Heart right ventricle (tissue), 16 donors: ENCODE measurements around the gene HSDL2. TPM values are rescaled to one million over a fixed set of nuclear protein-coding genes. Genes with fewer than 3 reads are reported as not detected.

Source experiments
- ATAC-seq, 8 donors: fragments of 200-7000 bp; cut with Tn5 transposase; one replicate each; pipeline ENCODE4 v1.9.1; 2020; ENCODE audit warnings: mild to moderate bottlenecking in 8 of 8, moderate library complexity in 8 of 8, moderate number of reproducible peaks in 1 of 8
- DNase-seq, 2 donors: peaks; one replicate each; pipeline ENCODE4 v3.0.0-alpha.2; 2020
- H3K27ac ChIP-seq, 10 donors: fragments of 200-600 bp; sonication (generic) in 2 of 10; one replicate each; pipeline versions ENCODE4 v1.5.0 to v1.8.0; 2020 to 2022; ENCODE audit warnings: mild to moderate bottlenecking in 3 of 10
- H3K27me3 ChIP-seq, 7 donors: fragments of 200-600 bp; one replicate each; pipeline ENCODE4 v1.8.0; 2021 to 2022; ENCODE audit warnings: mild to moderate bottlenecking in 2 of 7
- H3K36me3 ChIP-seq, 9 donors: fragments of 200-600 bp; sonication (generic) in 1 of 9; one replicate each; pipeline versions ENCODE4 v1.5.0 to v1.8.0; 2020 to 2022; ENCODE audit warnings: mild to moderate bottlenecking in 2 of 9
- H3K4me1 ChIP-seq, 9 donors: fragments of 200-600 bp; sonication (generic) in 1 of 9; one replicate each; pipeline versions ENCODE4 v1.5.0 to v1.8.0; 2020 to 2022; ENCODE audit warnings: mild to moderate bottlenecking in 4 of 9
- H3K4me3 ChIP-seq, 10 donors: fragments of 200-600 bp; sonication (generic) in 2 of 10; one replicate each; pipeline versions ENCODE4 v1.5.0 to v1.8.0; 2020 to 2022; ENCODE audit warnings: mild to moderate bottlenecking in 7 of 10, moderate library complexity in 2 of 10
- H3K9me3 ChIP-seq, 11 donors: fragments of 200-600 bp in 10 of 11; sonication (generic) in 2 of 11; one replicate each; pipeline versions ENCODE4 v1.5.0 to v1.8.0; 2013 to 2022; ENCODE audit warnings: mild to moderate bottlenecking in 2 of 11, control low read depth in 1 of 11, moderate library complexity in 1 of 11
- WGBS, 2 donors: extraction: QIAGEN DNeasy Blood & Tissue Kit; methylation state at CpG; one replicate each; pipeline ENCODE4 v1.1.7; 2013; ENCODE audit warnings: inconsistent platforms in 1 of 2; 5-methylcytosine and 5-hydroxymethylcytosine counted together
- intact Hi-C, 10 donors: fragments of 100-400 bp; cut with DNase I; formaldehyde crosslinking; loops; one replicate each; pipeline versions ENCODE4 v1.11.1 to v1.14.2; 2022
- polyA plus RNA-seq, 2 donors: library from polyadenylated mRNA; stranded (reverse); fragments of 200-250 nt; gene quantifications; one replicate each; pipeline ENCODE4 v1.2.3, GENCODE V29; 2013
- total RNA-seq, 10 donors: library from RNA; stranded (reverse); fragmentation: NEBNext Ultra II Directional in 3 of 10; extraction: Animal tissue kit (Norgen Biotek cat#: 25700) in 3 of 10; gene quantifications; one replicate each; pipeline versions ENCODE4 v1.2.1 to v1.2.4, GENCODE V29; 2021 to 2023
- TF ChIP-seq, protein P1 (sequence below), 9 donors: fragments of 200-600 bp; sonication (generic) in 2 of 9; IDR thresholded peaks; one replicate each; pipeline versions ENCODE4 v1.5.0 to v1.8.0; 2021 to 2022; ENCODE audit warnings: antibody characterized with exemption in 9 of 9, mild to moderate bottlenecking in 5 of 9, moderate library complexity in 1 of 9
- donor health status: Arrhythmogenic right ventricular cardiomyopathy.
- donor health status: ischemic (EF 13 %, LVEDD 7.1; RV severe dilation, severe dysfunction).
- donor health status: healthy with polysubstance abuse.
- donor health status: DM: no; HTN: yes; CAD: no.
- donor health status: DM: no; HTN: no; CAD: no.
- donor health status: ischemic (EF 25% LVEDD 6.9; RV normal size, moderate dysfunction).
- donor health status: ischemic (EF 25% LVEDD 5.7; RV mildly dilated, moderate dysfunction).
- donor health status: healthy.
- donor health status: DM: yes; HTN: yes; CAD: no.
- donor health status: Ischemic cardiomyopathy.
- donor health status: ischemic (EF 35%, LVEDD 5.7; RV mildly dilated, moderate dysfunction).
- donor health status: nonischemic (EF 11% LVEDD 7.7; RV severe dilation, severe dysfunction).
- donor health status: DM: yes; HTN: yes; CAD: no.
- donor health status: PGD.
- donor health status: ischemic (EF 29% LVEDD 5.4; RV normal size, mild dysfunction).
- donor health status: nonischemic (EF 23%, LVEDD 6.1; RV moderate dilation, normal function).

The HSDL2 gene
- total and polyA plus RNA-seq, 12 donors, result 36.6 to 238 (median 190) TPM

DNA sequence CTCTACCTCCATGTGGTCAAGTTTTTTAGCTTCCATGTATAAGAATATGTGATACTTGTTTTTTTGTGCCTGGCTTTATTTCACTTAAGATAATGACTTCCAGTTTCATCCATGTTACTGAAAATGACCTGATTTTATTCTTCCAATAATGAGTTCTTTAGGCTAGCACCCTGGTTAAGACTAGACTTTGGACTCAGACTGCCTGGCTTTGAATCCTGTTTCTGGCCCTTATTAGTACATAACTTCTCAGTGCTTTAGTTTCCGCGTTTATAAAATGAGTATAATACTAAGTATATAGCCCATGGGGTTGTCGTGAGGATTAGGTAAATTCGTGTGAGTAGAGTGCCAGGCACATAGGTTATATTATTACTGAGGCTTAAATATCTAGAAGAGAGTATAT, 125.2 kb downstream of the HSDL2 start:
- Histone ChIP-seq H3K27me3 (no peaks in the 10 kb centered on the region), H3K27ac (no peak overlapping the region), H3K4me3 (no peak overlapping the region), H3K9me3 (no peaks in the 10 kb centered on the region), H3K4me1 (peaks cover 0 to 11% (median 0%) of the 10 kb centered on the region in 9 donors), H3K36me3 (no peaks in the 10 kb centered on the region)
- ATAC-seq (no peak), DNase-seq (no peak)
- WGBS, 2 donors, result 89 to 93% methylated on average over 4 of the region's 4 CpGs
- TF ChIP-seq, protein P1, sequence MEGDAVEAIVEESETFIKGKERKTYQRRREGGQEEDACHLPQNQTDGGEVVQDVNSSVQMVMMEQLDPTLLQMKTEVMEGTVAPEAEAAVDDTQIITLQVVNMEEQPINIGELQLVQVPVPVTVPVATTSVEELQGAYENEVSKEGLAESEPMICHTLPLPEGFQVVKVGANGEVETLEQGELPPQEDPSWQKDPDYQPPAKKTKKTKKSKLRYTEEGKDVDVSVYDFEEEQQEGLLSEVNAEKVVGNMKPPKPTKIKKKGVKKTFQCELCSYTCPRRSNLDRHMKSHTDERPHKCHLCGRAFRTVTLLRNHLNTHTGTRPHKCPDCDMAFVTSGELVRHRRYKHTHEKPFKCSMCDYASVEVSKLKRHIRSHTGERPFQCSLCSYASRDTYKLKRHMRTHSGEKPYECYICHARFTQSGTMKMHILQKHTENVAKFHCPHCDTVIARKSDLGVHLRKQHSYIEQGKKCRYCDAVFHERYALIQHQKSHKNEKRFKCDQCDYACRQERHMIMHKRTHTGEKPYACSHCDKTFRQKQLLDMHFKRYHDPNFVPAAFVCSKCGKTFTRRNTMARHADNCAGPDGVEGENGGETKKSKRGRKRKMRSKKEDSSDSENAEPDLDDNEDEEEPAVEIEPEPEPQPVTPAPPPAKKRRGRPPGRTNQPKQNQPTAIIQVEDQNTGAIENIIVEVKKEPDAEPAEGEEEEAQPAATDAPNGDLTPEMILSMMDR (IDR thresholded peaks at IDR 0.05), result no peak
- intact Hi-C loops, result no loop called here

DNA sequence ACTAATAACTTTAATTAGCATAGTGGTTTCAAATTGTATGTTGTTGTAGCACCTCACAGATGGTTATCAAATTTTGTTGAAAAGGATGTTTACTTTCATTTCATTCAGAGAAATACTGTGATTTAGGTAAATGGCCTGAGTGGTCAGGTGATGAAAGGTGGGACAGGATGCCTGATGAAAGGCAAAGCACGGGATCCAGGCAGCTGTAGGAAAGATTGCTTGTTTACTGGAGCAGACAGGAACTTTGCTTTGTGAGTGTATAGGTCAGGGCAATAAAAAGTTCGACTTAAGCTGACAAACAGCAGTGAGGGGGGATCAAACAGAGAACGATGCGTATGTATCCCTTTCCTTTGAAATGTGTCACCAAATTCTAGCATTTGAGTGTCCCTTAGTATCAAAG, 125.7 kb downstream of the HSDL2 start:
- H3K36me3 ChIP-seq, result no peaks in the 10 kb centered on the region
- H3K9me3 ChIP-seq, result no peaks in the 10 kb centered on the region
- no peak overlapping the region for H3K27ac ChIP-seq
- no peak for DNase-seq
- 84 to 87% methylated on average over 4 of the region's 4 CpGs for WGBS, 2 donors
- H3K27me3 ChIP-seq, result no peaks in the 10 kb centered on the region
- TF ChIP-seq, protein P1 (IDR thresholded peaks at IDR 0.05), result no peak
- H3K4me3 ChIP-seq, result no peak overlapping the region
- intact Hi-C loops, result no loop called here
- no peak for ATAC-seq
- H3K4me1 ChIP-seq, result peaks cover 0 to 11% (median under 1%) of the 10 kb centered on the region in 9 donors

- no peaks in the 10 kb centered on the region for H3K9me3 ChIP-seq
- TF ChIP-seq, protein P1 (IDR thresholded peaks at IDR 0.05), result no peak
- peaks cover 0 to 11% (median 3%) of the 10 kb centered on the region in 9 donors for H3K4me1 ChIP-seq
- H3K27me3 ChIP-seq, result no peaks in the 10 kb centered on the region
- DNase-seq, result no peak
- no peak overlapping the region for H3K4me3 ChIP-seq
- WGBS, 2 donors, result 88 to 91% methylated on average over 2 of the region's 2 CpGs
- no peak overlapping the region for H3K27ac ChIP-seq
- no peak for ATAC-seq
- H3K36me3 ChIP-seq, result no peaks in the 10 kb centered on the region
- intact Hi-C loops, result no loop called here
Measured at GRCh38 chr9:112506571-112506970, 126.7 kb downstream of the HSDL2 start.

- WGBS, 2 donors, result 94 to 96% methylated on average over 2 of the region's 2 CpGs
- Histone ChIP-seq H3K4me1 (peaks cover 0 to 11% (median 3%) of the 10 kb centered on the region in 9 donors), H3K27ac (no peak overlapping the region), H3K27me3 (no peaks in the 10 kb centered on the region), H3K36me3 (no peaks in the 10 kb centered on the region), H3K4me3 (no peak overlapping the region), H3K9me3 (no peaks in the 10 kb centered on the region)
- intact Hi-C loops, result no loop called here
- TF ChIP-seq, protein P1 (IDR thresholded peaks at IDR 0.05), result no peak
- DNase-seq (no peak), ATAC-seq (no peak)
Measured at GRCh38 chr9:112507001-112507680, 127.2 kb downstream of the HSDL2 start.
